ENCODE results near the gene NDUFAB1. TPM values are rescaled to one million over a fixed set of nuclear protein-coding genes. Genes with fewer than 3 reads are reported as not detected.

NDUFAB1 gene
- total and polyA plus RNA-seq, 2 of the 13 experiments (the other 11 are each of a cell fraction or from before 2014, with no cell fraction given) = 221 to 601 TPM

DNA sequence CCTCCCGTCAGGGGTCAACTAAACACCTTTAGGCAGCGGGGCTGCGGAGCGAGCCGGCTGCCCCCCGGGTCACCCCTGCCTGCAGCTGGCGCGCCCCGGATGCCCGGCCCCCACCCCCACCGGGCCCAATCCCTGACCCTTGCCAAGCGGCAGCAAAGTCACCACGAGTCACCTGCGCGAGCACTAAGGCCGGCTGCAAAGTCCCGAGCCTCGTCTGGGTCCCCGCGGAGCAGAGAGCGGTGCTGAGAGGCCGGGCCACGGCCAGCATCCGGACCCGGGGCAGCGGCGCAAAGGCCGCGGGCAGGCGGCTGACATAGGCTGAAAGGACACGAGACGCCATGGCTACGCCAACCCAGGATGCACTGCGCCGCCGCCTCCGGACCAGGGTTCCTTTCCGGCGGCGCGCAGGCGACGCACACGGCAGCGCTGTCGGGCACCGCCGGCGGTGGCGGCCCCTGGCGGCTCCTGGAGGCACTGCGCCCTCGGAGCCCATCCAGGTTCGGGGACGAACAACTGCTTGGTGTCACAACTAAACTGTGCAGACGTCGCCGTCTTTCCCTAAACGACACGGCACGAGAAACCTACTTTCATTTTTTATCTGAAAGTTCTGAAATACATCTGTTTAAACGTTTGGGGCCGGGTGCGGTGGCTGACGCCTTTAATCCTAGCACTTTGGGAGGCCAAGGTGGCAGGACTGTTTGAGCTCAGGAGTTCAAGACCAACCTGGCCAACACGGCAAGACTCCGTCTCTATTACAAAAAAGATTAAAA, at the start of gene NDUFAB1 (continued):
- no peak for TF ChIP-seq KAT2B (IDR thresholded peaks at IDR 0.05; ENCODE audit: borderline replicate concordance, low read depth, low read length)
- no peak for TF ChIP-seq HNRNPH1 (optimal IDR thresholded peaks at IDR 0.05; ENCODE audit: low read depth, low read length)
- peak; percentile 99 for TF ChIP-seq ZFP62 (CRISPR knock-in tag; IDR thresholded peaks at IDR 0.05)
- peak; percentile 96 for TF ChIP-seq ZSCAN5A (CRISPR knock-in tag; IDR thresholded peaks at IDR 0.05; ENCODE audit: borderline replicate concordance)
- TF ChIP-seq MED1 (CRISPR knock-in tag; IDR thresholded peaks at IDR 0.05) = peak; percentile 90
- TF ChIP-seq ZNF17 (CRISPR knock-in tag; IDR thresholded peaks at IDR 0.05) = no peak; the same call in 1 of the 2 replicates
- TF ChIP-seq, protein P1, sequence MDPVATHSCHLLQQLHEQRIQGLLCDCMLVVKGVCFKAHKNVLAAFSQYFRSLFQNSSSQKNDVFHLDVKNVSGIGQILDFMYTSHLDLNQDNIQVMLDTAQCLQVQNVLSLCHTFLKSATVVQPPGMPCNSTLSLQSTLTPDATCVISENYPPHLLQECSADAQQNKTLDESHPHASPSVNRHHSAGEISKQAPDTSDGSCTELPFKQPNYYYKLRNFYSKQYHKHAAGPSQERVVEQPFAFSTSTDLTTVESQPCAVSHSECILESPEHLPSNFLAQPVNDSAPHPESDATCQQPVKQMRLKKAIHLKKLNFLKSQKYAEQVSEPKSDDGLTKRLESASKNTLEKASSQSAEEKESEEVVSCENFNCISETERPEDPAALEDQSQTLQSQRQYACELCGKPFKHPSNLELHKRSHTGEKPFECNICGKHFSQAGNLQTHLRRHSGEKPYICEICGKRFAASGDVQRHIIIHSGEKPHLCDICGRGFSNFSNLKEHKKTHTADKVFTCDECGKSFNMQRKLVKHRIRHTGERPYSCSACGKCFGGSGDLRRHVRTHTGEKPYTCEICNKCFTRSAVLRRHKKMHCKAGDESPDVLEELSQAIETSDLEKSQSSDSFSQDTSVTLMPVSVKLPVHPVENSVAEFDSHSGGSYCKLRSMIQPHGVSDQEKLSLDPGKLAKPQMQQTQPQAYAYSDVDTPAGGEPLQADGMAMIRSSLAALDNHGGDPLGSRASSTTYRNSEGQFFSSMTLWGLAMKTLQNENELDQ (CRISPR knock-in tag; IDR thresholded peaks at IDR 0.05; ENCODE audit: borderline replicate concordance) = peak; percentile 58; the same call in 1 of the 2 replicates
- TF ChIP-seq HCFC1 (IDR thresholded peaks at IDR 0.05; ENCODE audit: low read depth, low read length) = peak; percentile 76
- TF ChIP-seq ZBTB42 (CRISPR knock-in tag; IDR thresholded peaks at IDR 0.05) = peak; percentile 26; the same call in 1 of the 2 replicates
- TF ChIP-seq RBM22 (optimal IDR thresholded peaks at IDR 0.05; ENCODE audit: low read length) = no peak
- peak; percentile 83 for TF ChIP-seq SNAI1 (CRISPR knock-in tag; IDR thresholded peaks at IDR 0.05; ENCODE audit: borderline replicate concordance)
- peak; percentile 98 for TF ChIP-seq HOXA3 (CRISPR knock-in tag; IDR thresholded peaks at IDR 0.05)
- peak; percentile 95 for TF ChIP-seq ZBTB38 (CRISPR knock-in tag; IDR thresholded peaks at IDR 0.05)
- TF ChIP-seq TMF1 (CRISPR knock-in tag; IDR thresholded peaks at IDR 0.05; ENCODE audit: low read depth) = peak; percentile 96
- TF ChIP-seq FOSL2 (CRISPR knock-in tag; IDR thresholded peaks at IDR 0.05) = no peak
- TF ChIP-seq ZNF251 (CRISPR knock-in tag; IDR thresholded peaks at IDR 0.05) = peak; percentile 35; the same call in 1 of the 2 replicates
- no peak for TF ChIP-seq TRIM22 (IDR thresholded peaks at IDR 0.05)
- TF ChIP-seq SP140L (CRISPR knock-in tag; IDR thresholded peaks at IDR 0.05; ENCODE audit: borderline replicate concordance) = peak; percentile 82; the same call in 1 of the 2 replicates
- no peak for TF ChIP-seq ATM (IDR thresholded peaks at IDR 0.05; ENCODE audit: borderline replicate concordance)
- peak; percentile 95 for TF ChIP-seq PAX8 (CRISPR knock-in tag; IDR thresholded peaks at IDR 0.05; ENCODE audit: borderline replicate concordance)
- TF ChIP-seq RAD51 (IDR thresholded peaks at IDR 0.05; ENCODE audit: borderline replicate concordance) = no peak
- TF ChIP-seq, protein P2, sequence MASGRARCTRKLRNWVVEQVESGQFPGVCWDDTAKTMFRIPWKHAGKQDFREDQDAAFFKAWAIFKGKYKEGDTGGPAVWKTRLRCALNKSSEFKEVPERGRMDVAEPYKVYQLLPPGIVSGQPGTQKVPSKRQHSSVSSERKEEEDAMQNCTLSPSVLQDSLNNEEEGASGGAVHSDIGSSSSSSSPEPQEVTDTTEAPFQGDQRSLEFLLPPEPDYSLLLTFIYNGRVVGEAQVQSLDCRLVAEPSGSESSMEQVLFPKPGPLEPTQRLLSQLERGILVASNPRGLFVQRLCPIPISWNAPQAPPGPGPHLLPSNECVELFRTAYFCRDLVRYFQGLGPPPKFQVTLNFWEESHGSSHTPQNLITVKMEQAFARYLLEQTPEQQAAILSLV (CRISPR knock-in tag; IDR thresholded peaks at IDR 0.05; ENCODE audit: borderline replicate concordance) = peak; percentile 96
- peak; percentile 96 for TF ChIP-seq POLR2G (IDR thresholded peaks at IDR 0.05; ENCODE audit: low read depth, low read length)
- TF ChIP-seq ZSCAN31 (CRISPR knock-in tag; IDR thresholded peaks at IDR 0.05; ENCODE audit: low read depth) = peak; percentile 99
- TF ChIP-seq NR1H2 (CRISPR knock-in tag; IDR thresholded peaks at IDR 0.05; ENCODE audit: borderline replicate concordance, low read depth) = peak; percentile 82; the same call in 1 of the 2 replicates

All from HepG2 (cell line).